GM12874 (cell line): Measurements from ENCODE around the gene FRMD4B.

ENCODE experiments used
- TF ChIP-seq, protein P1 (sequence below): IDR thresholded peaks from 2 replicates; pipeline ENCODE4 v1.5.1; 2011; ENCODE audit warnings: low read depth, mild to moderate bottlenecking, control low read depth, low read length, moderate library complexity; ENCODE audit not compliant: insufficient read depth

The FRMD4B gene

DNA sequence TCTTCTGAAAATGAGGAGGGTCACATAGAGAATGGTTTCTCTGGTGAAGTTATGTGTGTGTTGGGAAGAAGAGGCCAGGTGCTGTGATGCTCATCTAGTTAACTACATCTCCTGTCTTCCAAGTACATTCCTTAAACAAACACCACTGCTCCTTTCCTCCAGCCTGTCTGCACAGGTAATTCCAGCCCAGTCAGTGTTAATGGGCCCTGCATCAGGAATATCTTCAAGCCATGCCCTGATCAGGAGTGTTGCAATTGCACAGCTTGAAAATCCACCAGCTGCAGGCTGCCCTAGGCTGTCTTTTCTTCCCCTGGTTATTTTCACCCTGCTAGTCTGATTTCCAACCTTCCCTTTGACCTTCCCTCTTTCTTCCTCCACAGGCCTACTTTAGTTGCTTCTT lies 221.6 kb downstream of the FRMD4B start:
- TF ChIP-seq, protein P1, sequence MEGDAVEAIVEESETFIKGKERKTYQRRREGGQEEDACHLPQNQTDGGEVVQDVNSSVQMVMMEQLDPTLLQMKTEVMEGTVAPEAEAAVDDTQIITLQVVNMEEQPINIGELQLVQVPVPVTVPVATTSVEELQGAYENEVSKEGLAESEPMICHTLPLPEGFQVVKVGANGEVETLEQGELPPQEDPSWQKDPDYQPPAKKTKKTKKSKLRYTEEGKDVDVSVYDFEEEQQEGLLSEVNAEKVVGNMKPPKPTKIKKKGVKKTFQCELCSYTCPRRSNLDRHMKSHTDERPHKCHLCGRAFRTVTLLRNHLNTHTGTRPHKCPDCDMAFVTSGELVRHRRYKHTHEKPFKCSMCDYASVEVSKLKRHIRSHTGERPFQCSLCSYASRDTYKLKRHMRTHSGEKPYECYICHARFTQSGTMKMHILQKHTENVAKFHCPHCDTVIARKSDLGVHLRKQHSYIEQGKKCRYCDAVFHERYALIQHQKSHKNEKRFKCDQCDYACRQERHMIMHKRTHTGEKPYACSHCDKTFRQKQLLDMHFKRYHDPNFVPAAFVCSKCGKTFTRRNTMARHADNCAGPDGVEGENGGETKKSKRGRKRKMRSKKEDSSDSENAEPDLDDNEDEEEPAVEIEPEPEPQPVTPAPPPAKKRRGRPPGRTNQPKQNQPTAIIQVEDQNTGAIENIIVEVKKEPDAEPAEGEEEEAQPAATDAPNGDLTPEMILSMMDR = no peak

DNA sequence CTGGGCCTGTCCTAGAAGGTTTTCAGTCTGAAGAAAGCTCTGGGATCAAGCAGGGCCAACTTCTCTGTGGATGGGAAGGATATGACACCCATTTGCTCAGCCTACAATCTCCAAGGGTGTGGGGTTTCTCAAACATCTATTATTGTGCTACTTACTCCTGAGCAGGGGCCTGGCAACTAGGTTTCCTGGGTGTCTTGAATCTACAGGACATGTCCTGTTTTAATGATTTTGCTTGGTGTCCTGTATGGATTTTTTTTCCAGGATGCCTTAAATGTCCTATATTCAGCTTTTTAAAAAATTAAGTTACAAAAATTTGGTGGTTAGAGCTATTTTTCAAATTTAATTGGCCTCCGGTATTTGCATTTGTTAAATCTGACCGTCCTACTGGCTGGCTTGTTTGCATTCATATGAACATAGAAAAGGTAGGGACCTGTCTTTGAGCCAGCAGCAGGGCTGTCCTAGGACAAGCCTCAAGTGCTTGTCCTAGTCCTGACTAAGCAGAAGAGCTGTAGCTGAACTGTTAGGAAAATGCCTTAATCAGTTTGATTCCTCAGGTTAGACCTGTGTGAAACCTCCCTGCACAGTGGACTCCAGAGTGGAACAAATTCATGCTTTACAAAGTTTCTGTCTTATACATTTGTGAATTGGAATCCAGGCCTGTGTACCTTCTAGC lies 223.4 kb downstream of the FRMD4B start:
- TF ChIP-seq, protein P1 = no peak

DNA sequence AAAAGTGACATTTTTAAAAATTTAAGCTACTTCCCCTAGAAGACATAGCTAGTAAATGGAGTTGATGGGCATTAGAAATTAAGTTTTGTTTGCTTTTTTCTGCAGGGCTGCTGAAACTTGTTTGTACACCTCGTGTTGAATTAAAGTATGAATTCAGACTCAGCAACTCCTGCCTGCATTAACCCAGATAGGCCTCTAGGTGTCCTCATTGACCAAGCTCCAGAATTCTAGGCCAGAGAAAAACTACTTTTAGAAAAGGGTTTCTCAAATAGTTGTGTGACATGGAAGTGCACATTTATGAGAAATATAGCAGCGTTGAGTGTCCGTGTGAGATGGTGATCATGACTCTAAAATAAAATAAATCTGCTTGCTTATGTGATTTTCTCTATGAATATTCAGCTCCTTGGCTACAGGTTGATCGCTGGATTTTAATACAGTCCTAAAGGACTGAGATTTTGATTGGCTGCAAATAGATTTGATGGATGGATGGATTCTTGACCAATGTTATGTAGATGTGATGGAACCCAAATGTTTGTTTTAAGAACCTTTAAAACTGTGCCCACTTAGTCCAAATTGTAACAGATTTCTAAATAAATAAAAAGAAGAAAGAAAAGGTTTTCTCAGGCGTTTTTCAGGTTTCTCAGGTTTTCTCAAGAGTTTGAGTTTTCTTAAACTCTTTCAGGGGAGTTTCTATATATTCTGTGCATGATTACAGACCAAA lies 224.1 kb downstream of the FRMD4B start:
- TF ChIP-seq, protein P1 = peak; percentile 67

DNA sequence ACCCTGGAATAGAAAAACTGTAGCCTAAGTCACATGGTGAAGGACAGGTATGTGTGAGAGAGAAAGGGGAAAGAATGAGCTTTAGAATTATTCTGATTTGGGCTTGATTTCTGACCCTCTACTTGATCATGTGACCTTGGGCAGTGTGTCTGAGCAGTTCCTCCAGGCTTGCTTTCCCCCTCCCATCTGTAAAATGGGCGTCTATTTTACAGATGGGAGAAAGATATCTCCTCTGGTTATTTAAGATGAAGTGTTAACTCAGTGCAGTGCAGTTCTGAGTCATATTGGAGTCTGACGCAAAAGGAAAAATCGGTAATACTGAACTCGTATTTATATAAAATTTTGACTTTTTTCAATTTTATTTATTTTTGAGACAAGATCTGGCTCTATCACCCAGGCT lies 225.4 kb downstream of the FRMD4B start:
- TF ChIP-seq, protein P1 = no peak

DNA sequence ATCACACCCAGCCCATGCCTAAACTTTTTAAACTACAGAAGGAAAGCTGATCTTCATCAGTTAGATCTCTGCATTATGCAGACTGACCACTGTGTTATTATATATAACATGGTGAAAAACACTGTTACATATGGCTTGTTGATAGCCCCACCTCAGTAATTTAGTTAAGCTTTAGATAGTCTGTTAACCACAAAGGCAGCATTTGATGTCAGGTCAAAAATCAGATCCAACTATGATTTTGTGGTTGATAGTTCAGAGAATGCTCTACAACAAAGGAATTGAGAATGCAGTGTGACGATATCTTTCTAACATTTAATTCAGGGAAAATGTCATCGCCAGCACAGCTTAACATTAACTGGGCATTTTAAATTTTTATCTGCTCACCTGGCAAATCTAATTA lies 225.8 kb downstream of the FRMD4B start:
- TF ChIP-seq, protein P1 = no peak

DNA sequence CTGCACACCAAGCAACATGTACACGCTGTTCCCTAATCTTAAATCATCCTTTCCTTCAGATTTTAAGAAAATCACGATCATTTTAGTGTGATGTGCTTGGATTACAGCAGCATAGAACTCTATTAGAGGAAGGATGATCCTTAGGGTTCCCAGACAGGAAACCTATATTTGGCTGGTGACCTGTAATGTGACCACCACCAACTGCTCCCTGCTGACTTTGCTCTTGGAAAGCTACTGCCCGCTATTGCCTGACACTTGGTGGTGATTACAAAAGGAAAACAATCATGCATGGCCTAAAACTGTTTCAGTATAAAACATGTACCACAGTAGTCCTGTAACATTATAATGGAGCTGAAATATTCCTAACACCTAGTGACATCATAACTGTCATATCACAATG lies 236.3 kb downstream of the FRMD4B start:
- TF ChIP-seq, protein P1 = no peak

DNA sequence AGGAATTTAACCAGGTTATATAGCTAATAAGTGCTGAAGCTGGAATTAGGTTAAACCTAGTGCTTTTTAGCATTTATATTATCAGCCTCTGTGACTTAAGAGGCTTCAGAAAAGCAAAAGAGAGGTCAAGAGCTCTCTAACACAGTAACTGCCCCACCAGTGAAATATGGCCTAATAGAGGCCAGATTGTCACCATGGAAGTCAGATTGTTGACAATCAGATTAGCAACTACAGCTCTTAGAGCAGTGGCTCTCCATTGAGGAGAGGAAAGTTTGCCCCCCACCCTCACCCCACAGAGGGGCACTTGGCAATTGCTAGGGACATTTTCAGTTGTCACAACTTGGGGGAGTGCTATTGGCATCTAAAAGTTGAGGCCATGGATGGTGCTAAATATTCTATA lies 240.2 kb downstream of the FRMD4B start:
- TF ChIP-seq, protein P1 = no peak
